Measurements from ENCODE around the gene CTTNBP2.

The CTTNBP2 gene

GRCh38 chr7:117873310-117874190 is at the start of gene CTTNBP2:
Gene CTTNBP2 (minus strand): TSS chr7:117873441. CDS start chr7:117873415, 26 bp downstream.
- peak; percentile 65 for DNase-seq (ENCODE audit: low spot score)

- DNase-seq (ENCODE audit: low spot score): no peak
These were observed 43.1 kb upstream of the CTTNBP2 start for GRCh38 chr7:117916309-117916708.

GRCh38 chr7:117912421-117912820 is 39.2 kb upstream of the CTTNBP2 start:
- DNase-seq (ENCODE audit: low spot score): no peak

GRCh38 chr7:117908031-117908795 is 35.0 kb upstream of the CTTNBP2 start:
- no peak for DNase-seq (ENCODE audit: low spot score)

GRCh38 chr7:117907049-117907640 is 33.9 kb upstream of the CTTNBP2 start:
- no peak for DNase-seq (ENCODE audit: low spot score)

GRCh38 chr7:117902314-117902889 is 29.2 kb upstream of the CTTNBP2 start:
- no peak for DNase-seq (ENCODE audit: low spot score)

GRCh38 chr7:117901089-117901797 is 28.0 kb upstream of the CTTNBP2 start:
- no peak for DNase-seq (ENCODE audit: low spot score)

- DNase-seq (ENCODE audit: low spot score): no peak
These were observed 23.1 kb upstream of the CTTNBP2 start for GRCh38 chr7:117896339-117896738.

- no peak for DNase-seq (ENCODE audit: low spot score)
These were observed 22.0 kb upstream of the CTTNBP2 start for GRCh38 chr7:117895276-117895675.

GRCh38 chr7:117894037-117894436 is 20.8 kb upstream of the CTTNBP2 start:
- no peak for DNase-seq (ENCODE audit: low spot score)

- no peak for DNase-seq (ENCODE audit: low spot score)
These were observed 19.6 kb upstream of the CTTNBP2 start for GRCh38 chr7:117892821-117893220.

- DNase-seq (ENCODE audit: low spot score): no peak
These were observed 16.4 kb upstream of the CTTNBP2 start for GRCh38 chr7:117889611-117890010.

GRCh38 chr7:117888627-117889026 is 15.4 kb upstream of the CTTNBP2 start:
- DNase-seq (ENCODE audit: low spot score): no peak

- no peak for DNase-seq (ENCODE audit: low spot score)
These were observed 9.4 kb upstream of the CTTNBP2 start for GRCh38 chr7:117882594-117882993.

- no peak for DNase-seq (ENCODE audit: low spot score)
These were observed 3.5 kb upstream of the CTTNBP2 start for GRCh38 chr7:117876761-117877160.

GRCh38 chr7:117875566-117875965 is 2.3 kb upstream of the CTTNBP2 start:
- no peak for DNase-seq (ENCODE audit: low spot score)

- DNase-seq (ENCODE audit: low spot score): no peak
These were observed 1.0 kb upstream of the CTTNBP2 start for GRCh38 chr7:117874191-117874700.

- peak; percentile 86 for DNase-seq (ENCODE audit: low spot score)
These were observed 506 bp downstream of the CTTNBP2 start for GRCh38 chr7:117872561-117873309.

- DNase-seq (ENCODE audit: low spot score): peak; percentile 64
These were observed 1.3 kb downstream of the CTTNBP2 start for GRCh38 chr7:117871778-117872538.

GRCh38 chr7:117871401-117871777 is 1.9 kb downstream of the CTTNBP2 start:
- peak; percentile 51 for DNase-seq (ENCODE audit: low spot score)

Measured in globus pallidus (tissue), 1 donor.